Measurements from ENCODE around the gene ADRA1B. TPM values are rescaled to one million over a fixed set of nuclear protein-coding genes. Genes with fewer than 3 reads are reported as not detected.

Gene ADRA1B
- total RNA-seq, 1 donor: 0.63 TPM

- no peak for DNase-seq (ENCODE audit: low read depth)
- no peak for TF ChIP-seq CTCF (IDR thresholded peaks at IDR 0.05; ENCODE audit: insufficient read depth, low read length)
These were observed 20.5 kb downstream of the ADRA1B start for GRCh38 chr5:159936686-159937329.

GRCh38 chr5:159937580-159937979 is 21.3 kb downstream of the ADRA1B start:
- no peak overlapping the region for H3K4me3 ChIP-seq (ENCODE audit: low read depth, low read length)
- no peak for DNase-seq (ENCODE audit: low read depth)
- no peak for TF ChIP-seq CTCF (IDR thresholded peaks at IDR 0.05; ENCODE audit: insufficient read depth, low read length)

More at GRCh38 chr5:159936686-159937329, 20.5 kb downstream of the ADRA1B start:
- no peak overlapping the region for H3K4me3 ChIP-seq (ENCODE audit: low read depth, low read length)

GRCh38 chr5:159943326-159943725 is 27.0 kb downstream of the ADRA1B start:
- no peak for TF ChIP-seq CTCF (IDR thresholded peaks at IDR 0.05; ENCODE audit: insufficient read depth, low read length)
- H3K4me3 ChIP-seq (ENCODE audit: low read depth, low read length): no peak overlapping the region
- DNase-seq (ENCODE audit: low read depth): no peak

- no peak overlapping the region for H3K4me3 ChIP-seq (ENCODE audit: low read depth, low read length)
- no peak for TF ChIP-seq CTCF (IDR thresholded peaks at IDR 0.05; ENCODE audit: insufficient read depth, low read length)
- DNase-seq (ENCODE audit: low read depth): no peak
These were observed 27.8 kb downstream of the ADRA1B start for GRCh38 chr5:159944056-159944600.

GRCh38 chr5:159945359-159945758 is 29.1 kb downstream of the ADRA1B start:
- H3K4me3 ChIP-seq (ENCODE audit: low read depth, low read length): no peak overlapping the region
- TF ChIP-seq CTCF (IDR thresholded peaks at IDR 0.05; ENCODE audit: insufficient read depth, low read length): no peak
- DNase-seq (ENCODE audit: low read depth): no peak

- DNase-seq (ENCODE audit: low read depth): peak; percentile 13
- no peak overlapping the region for H3K4me3 ChIP-seq (ENCODE audit: low read depth, low read length)
- TF ChIP-seq CTCF (IDR thresholded peaks at IDR 0.05; ENCODE audit: insufficient read depth, low read length): no peak
These were observed 31.6 kb downstream of the ADRA1B start for GRCh38 chr5:159947708-159948358.

Measured in fibroblast of the aortic adventitia (primary cell).